Measurements from ENCODE around the gene ZNF407.

GRCh38 chr18:74694436-74694835 is 96.8 kb downstream of the ZNF407 start:
- TF ChIP-seq CTCF (IDR thresholded peaks at IDR 0.05) (no peak), POLR2A (IDR thresholded peaks at IDR 0.05) (no peak)

Measured in adrenal gland (tissue), 5 donors.